NCI-H2081 treated with DMSO at 0.1 percent for 48 hours (cell line): ENCODE results near the gene OLIG3.

Source experiments
- DNase-seq: peaks from one replicate; lab custom pipeline; 2025; lab: John Stamatoyannopoulos, UW

OLIG3 gene

GRCh38 chr6:137496368-137496767 is 2.2 kb upstream of the OLIG3 start:
- DNase-seq: no peak

GRCh38 chr6:137495703-137496336 is 1.6 kb upstream of the OLIG3 start:
- DNase-seq: no peak

GRCh38 chr6:137494988-137495702 is 951 bp upstream of the OLIG3 start:
- DNase-seq: no peak

GRCh38 chr6:137493218-137494038 is 766 bp downstream of the OLIG3 start:
- no peak for DNase-seq

- no peak for DNase-seq
These were observed 1.6 kb downstream of the OLIG3 start for GRCh38 chr6:137492289-137493217.

- no peak for DNase-seq
These were observed 2.7 kb downstream of the OLIG3 start for GRCh38 chr6:137491478-137491877.

- DNase-seq: no peak
These were observed 3.2 kb downstream of the OLIG3 start for GRCh38 chr6:137490961-137491360.

- no peak for DNase-seq
These were observed 3.9 kb downstream of the OLIG3 start for GRCh38 chr6:137490006-137490905.

GRCh38 chr6:137489046-137490005 is 4.9 kb downstream of the OLIG3 start:
- DNase-seq: no peak

GRCh38 chr6:137488150-137489045 is 5.8 kb downstream of the OLIG3 start:
- DNase-seq: no peak

- no peak for DNase-seq
These were observed 6.4 kb downstream of the OLIG3 start for GRCh38 chr6:137487869-137488149.

GRCh38 chr6:137487181-137487868 is 6.9 kb downstream of the OLIG3 start:
- DNase-seq: no peak

GRCh38 chr6:137486416-137486815 is 7.8 kb downstream of the OLIG3 start:
- no peak for DNase-seq

- no peak for DNase-seq
These were observed 13.8 kb downstream of the OLIG3 start for GRCh38 chr6:137480431-137480830.

- no peak for DNase-seq
These were observed 19.1 kb downstream of the OLIG3 start for GRCh38 chr6:137475103-137475502.

- DNase-seq: peak; percentile 8
These were observed 20.6 kb downstream of the OLIG3 start for GRCh38 chr6:137473598-137473997.

- no peak for DNase-seq
These were observed 21.5 kb downstream of the OLIG3 start for GRCh38 chr6:137472641-137473137.

GRCh38 chr6:137471986-137472385 is 22.2 kb downstream of the OLIG3 start:
- no peak for DNase-seq
